Nephron (organoid): Measurements from ENCODE around the gene KRT13.

Experiments
- H3K27ac Mint-ChIP-seq, 3 experiments: 2 replicates each; pipeline ENCODE4 v1.8.0; 2020; ENCODE audit warnings: mixed read lengths in 3 of 3, mild to moderate bottlenecking in 2 of 3, moderate library complexity in 1 of 3
- H3K27me3 Mint-ChIP-seq: 2 replicates; pipeline ENCODE4 v1.8.0; 2021; ENCODE audit warnings: low read depth, mild to moderate bottlenecking, moderate library complexity, mixed read lengths
- H3K36me3 Mint-ChIP-seq: 2 replicates; pipeline ENCODE4 v1.8.0; 2020; ENCODE audit warnings: low read depth, mixed read lengths
- H3K4me1 Mint-ChIP-seq: 2 replicates; pipeline ENCODE4 v1.8.0; 2020; ENCODE audit warnings: mixed read lengths
- H3K4me3 Mint-ChIP-seq, 3 experiments: 2 replicates each; pipeline ENCODE4 v1.8.0; 2020; ENCODE audit warnings: mild to moderate bottlenecking in 3 of 3, mixed read lengths in 3 of 3, moderate library complexity in 2 of 3
- H3K9me3 Mint-ChIP-seq: 2 replicates; pipeline ENCODE4 v1.8.0; 2020; ENCODE audit warnings: mixed read lengths
- CTCF ChIP-seq, 3 experiments: fragments of 200-600 bp; sonication (generic); IDR thresholded peaks; one replicate each; pipeline ENCODE4 v1.5.0; 2021; ENCODE audit warnings: antibody characterized with exemption in 3 of 3; ENCODE audit not compliant: unreplicated experiment in 3 of 3

The KRT13 gene

GRCh38 chr17:41474863-41475262, 30.5 kb downstream of the KRT13 start:
- no peak for TF ChIP-seq CTCF (IDR thresholded peaks at IDR 0.05; ENCODE audit: unreplicated experiment in 3 of 3)
- peaks cover 4% of the 10 kb centered on the region for H3K27me3 Mint-ChIP-seq
- H3K4me3 Mint-ChIP-seq = no peak overlapping the region
- H3K27ac Mint-ChIP-seq = no peak overlapping the region
- peaks cover 19% of the 10 kb centered on the region for H3K9me3 Mint-ChIP-seq
- no peaks in the 10 kb centered on the region for H3K36me3 Mint-ChIP-seq
- H3K4me1 Mint-ChIP-seq = no peaks in the 10 kb centered on the region

- peaks cover 30% of the 10 kb centered on the region for H3K9me3 Mint-ChIP-seq
- TF ChIP-seq CTCF (IDR thresholded peaks at IDR 0.05; ENCODE audit: unreplicated experiment in 3 of 3) = no peak
These were observed 37.1 kb downstream of the KRT13 start for GRCh38 chr17:41468346-41468745.

GRCh38 chr17:41467561-41467960, 37.9 kb downstream of the KRT13 start:
- peak overlapping the region in 1 of 3 experiments; percentile 48 for H3K27ac Mint-ChIP-seq
- no peak overlapping the region for H3K4me3 Mint-ChIP-seq
- H3K27me3 Mint-ChIP-seq = peaks cover 13% of the 10 kb centered on the region
- H3K4me1 Mint-ChIP-seq = no peaks in the 10 kb centered on the region
- peaks cover 27% of the 10 kb centered on the region for H3K9me3 Mint-ChIP-seq
- H3K36me3 Mint-ChIP-seq = no peaks in the 10 kb centered on the region
- TF ChIP-seq CTCF (IDR thresholded peaks at IDR 0.05; ENCODE audit: unreplicated experiment in 3 of 3) = no peak

More at GRCh38 chr17:41468346-41468745, 37.1 kb downstream of the KRT13 start:
- Mint-ChIP-seq H3K4me1 (no peaks in the 10 kb centered on the region), H3K4me3 (no peak overlapping the region), H3K27ac (no peak overlapping the region), H3K36me3 (no peaks in the 10 kb centered on the region), H3K27me3 (peaks cover 13% of the 10 kb centered on the region)

- H3K9me3 Mint-ChIP-seq = peaks cover 22% of the 10 kb centered on the region
- no peaks in the 10 kb centered on the region for H3K36me3 Mint-ChIP-seq
- TF ChIP-seq CTCF (IDR thresholded peaks at IDR 0.05; ENCODE audit: unreplicated experiment in 3 of 3) = no peak
- no peaks in the 10 kb centered on the region for H3K4me1 Mint-ChIP-seq
- H3K4me3 Mint-ChIP-seq = no peak within 1 kb of the TSS
- H3K27ac Mint-ChIP-seq = peak within 1 kb of the TSS in 1 of 3 experiments; percentile 48
- peaks cover 19% of the 10 kb centered on the region for H3K27me3 Mint-ChIP-seq
These were observed 38.4 kb downstream of the KRT13 start, which contains the start of gene KRT32 for GRCh38 chr17:41466988-41467387. Gene KRT32, minus strand, starts transcription at chr17:41467386. Its CDS starts 61 bp downstream, at chr17:41467325.

- Mint-ChIP-seq H3K9me3 (peaks cover 11% of the 10 kb centered on the region), H3K27ac (peak overlapping the region in 1 of 3 experiments; percentile 62), H3K27me3 (peaks cover 24% of the 10 kb centered on the region), H3K36me3 (no peaks in the 10 kb centered on the region), H3K4me1 (no peaks in the 10 kb centered on the region), H3K4me3 (no peak overlapping the region)
- TF ChIP-seq CTCF (IDR thresholded peaks at IDR 0.05; ENCODE audit: unreplicated experiment in 3 of 3) = no peak
These were observed 40.7 kb downstream of the KRT13 start for GRCh38 chr17:41464682-41465081.

GRCh38 chr17:41464173-41464572, 41.2 kb downstream of the KRT13 start:
- TF ChIP-seq CTCF (IDR thresholded peaks at IDR 0.05; ENCODE audit: unreplicated experiment in 3 of 3) = no peak
- H3K9me3 Mint-ChIP-seq = peaks cover 11% of the 10 kb centered on the region

More at GRCh38 chr17:41464173-41464572, 41.2 kb downstream of the KRT13 start:
- Mint-ChIP-seq H3K27ac (no peak overlapping the region), H3K27me3 (peaks cover 27% of the 10 kb centered on the region), H3K36me3 (no peaks in the 10 kb centered on the region), H3K4me1 (no peaks in the 10 kb centered on the region), H3K4me3 (no peak overlapping the region)
